ENCODE measurements around the gene KCNH1.

The KCNH1 gene

DNA sequence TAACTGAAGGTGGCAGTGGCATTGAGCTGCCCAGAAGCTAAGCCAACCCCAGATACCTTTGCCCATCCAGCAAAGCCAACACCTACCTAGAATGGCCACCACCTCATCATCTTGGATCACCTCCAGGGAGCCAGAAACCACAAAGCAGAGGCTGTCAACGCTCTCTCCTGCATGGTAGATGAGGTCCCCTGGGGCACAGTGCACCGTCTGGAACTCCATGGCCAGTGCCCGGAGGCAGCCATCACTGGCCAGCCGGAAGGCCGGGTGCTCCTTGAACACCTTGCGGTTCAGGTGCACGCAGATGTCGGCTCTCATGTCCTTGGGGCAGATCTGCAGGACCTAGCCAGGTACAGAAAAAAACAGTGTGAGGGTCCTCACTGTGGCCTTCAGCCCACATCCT is 336.5 kb downstream of the KCNH1 start:
- DNase-seq (ENCODE audit: low read depth) = no peak

DNA sequence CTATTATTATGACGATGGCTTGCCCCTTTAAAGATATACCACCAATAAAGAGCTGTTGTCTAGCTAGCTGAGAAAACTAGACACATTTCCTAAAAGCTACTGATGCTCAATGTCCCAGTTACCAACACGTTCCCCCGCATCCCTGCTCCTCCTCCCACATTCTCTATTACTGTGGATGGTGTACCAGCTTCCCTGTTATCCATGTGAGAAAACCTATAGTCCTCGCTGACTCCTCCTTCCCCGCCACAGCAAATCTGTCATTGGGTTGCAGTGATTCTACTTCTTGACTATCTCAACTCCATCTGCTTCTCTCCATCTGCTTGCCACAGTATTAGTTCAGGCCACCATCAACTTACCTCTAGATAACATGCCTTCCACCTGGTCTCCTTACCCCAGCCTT is 337.5 kb downstream of the KCNH1 start:
- no peak for DNase-seq (ENCODE audit: low read depth)

DNA sequence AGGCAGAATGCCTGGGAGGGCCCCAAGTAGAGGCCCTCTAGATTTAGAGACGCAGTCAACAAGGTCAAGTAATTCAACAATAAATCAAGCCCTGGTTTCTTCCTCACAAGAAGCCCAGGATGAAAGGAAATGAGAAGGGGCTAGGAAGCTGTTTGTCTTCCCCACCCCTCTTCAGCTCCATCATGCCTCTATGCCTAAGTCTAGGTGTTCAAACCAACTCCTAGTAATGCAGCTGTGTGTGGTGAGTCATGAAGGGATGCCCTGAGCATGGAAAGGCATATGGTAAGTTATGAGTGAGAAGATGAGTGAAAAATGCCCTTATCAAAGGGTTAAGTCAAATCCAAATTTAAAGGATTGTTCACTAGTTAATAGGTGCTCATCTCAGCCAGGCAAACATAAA is 339.5 kb downstream of the KCNH1 start:
- no peak for DNase-seq (ENCODE audit: low read depth)

DNA sequence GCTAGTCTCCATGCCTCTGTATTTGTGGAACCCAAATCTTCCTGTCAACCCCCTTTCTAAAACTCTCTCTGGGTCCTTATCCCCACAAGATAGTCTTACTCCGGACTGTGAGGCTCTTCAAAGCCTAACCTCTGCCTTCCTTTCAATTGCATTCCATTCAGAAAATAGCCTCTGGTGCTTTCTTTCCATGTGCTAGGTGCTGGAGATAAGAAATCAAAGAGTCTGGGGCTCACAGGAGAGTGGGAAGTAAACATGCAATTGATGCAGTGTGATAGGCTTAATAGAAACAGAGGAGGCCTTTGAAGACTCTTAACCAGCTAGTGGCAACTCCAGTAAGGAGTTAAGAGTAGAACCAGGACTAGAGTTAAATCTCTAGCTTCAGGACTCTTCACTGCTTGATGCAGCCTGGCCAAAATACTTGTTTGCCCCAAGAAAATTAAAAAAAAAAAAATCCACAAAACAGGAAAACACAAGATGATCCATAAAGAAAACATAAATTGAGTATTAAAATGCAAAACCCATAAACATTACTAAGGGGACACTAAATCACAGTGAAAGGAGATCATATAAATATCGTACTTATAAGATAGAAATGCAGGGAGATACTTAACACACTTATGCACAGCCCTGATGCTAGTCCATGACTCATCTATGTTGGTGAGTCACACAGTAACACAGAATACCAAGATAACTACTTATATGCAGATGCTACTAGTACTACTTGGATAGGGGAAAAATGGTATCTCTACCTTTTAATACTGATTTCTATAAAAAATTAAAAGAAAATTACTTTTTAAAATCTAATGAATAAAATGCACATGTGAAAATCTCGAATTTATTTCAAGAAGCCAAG is 341.5 kb downstream of the KCNH1 start:
- no peak for DNase-seq (ENCODE audit: low read depth)

DNA sequence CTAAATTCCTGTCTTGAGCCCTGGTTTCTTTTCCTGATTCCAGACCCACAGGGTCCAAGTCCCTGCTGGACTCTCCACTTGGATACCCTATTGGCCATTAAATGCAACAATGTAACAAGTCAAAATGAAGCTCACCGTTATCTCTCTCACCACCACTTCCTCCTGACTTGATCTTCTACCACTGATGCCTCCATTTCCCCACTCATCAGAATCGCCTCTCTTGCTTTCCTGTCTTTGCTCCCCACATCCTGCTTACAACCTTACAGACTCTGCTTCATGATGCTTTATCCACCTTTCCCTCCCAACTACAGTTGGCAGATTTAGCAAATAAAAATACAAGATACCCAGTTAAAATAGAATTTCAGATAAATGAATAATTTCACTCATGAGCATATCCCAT is 343.8 kb downstream of the KCNH1 start:
- DNase-seq (ENCODE audit: low read depth) = no peak

DNA sequence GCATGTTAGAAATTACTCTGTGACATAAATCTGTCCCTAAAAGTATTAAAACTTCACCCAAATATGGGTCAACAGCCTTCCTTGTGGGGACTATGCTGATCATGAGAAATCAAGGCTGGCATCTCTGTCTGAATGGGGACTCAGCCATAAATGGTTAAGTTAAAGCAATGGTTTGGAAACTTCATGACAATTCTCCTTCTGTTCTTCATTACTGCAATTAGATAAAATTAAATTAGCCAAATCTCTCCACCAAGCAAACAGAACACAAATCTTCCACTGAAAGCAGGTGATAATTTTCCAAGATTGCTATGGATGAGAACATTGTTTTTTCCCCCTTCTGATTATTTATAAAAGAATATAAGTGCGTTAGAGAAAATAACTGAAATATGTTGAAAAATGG is 346.1 kb downstream of the KCNH1 start:
- DNase-seq (ENCODE audit: low read depth) = no peak

DNA sequence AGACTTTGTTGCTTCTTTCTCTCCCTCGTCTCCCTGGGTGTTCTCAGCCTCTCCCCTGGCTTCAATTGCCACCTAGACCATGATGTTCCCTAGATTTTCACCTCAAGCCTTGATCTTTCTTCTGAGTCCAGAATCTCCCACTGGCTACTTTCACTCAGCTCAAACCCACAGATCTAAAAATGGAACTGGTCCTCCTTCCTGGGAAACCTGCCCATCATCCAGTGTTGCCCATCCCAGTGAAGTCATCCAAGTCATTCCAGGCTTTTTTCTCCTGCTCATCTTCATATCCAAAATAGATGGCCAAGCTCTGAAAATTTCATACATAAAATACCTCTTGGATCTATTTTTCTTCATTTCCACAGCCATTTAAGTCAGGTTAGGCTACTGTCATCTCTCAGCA is 347.4 kb downstream of the KCNH1 start:
- no peak for DNase-seq (ENCODE audit: low read depth)

DNA sequence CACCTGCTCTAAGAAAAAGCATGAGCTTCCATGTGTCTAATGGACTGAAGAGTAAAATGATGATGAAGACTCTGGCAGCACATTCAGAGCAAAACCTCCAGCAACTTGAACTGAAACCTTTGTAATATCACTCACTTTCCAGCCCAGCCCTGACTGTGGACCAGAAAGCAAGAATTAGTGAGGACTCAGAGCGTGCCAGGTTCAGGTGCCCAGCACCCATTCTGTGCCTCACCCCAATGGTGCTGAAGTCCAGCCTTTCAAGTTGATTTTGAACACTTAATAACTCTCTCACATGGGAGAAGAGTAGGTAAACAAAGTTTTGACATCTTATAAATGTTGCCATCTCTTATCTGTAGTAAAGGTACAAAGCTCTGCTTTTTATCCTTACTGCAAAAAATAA is 350.0 kb downstream of the KCNH1 start:
- no peak for DNase-seq (ENCODE audit: low read depth)

DNA sequence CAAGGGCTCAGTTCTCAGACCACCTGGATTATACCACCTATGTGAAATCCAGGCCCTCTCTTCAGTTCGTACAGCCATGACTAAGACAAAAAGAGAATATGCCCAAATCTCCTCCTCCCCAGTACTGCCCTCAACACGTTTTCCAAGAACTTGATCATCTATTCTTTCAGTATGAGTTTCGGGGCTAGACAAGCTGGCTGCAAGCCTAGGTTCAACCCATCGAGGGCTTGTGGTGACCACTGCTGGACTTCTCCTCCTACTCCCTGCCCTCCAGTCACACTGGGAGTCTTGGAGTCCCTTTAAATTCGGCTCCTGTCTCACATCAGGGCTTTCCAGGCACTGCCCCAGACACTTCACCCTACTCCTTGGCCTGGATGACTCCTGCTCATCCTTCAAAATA is 352.3 kb downstream of the KCNH1 start:
- DNase-seq (ENCODE audit: low read depth) = no peak

DNA sequence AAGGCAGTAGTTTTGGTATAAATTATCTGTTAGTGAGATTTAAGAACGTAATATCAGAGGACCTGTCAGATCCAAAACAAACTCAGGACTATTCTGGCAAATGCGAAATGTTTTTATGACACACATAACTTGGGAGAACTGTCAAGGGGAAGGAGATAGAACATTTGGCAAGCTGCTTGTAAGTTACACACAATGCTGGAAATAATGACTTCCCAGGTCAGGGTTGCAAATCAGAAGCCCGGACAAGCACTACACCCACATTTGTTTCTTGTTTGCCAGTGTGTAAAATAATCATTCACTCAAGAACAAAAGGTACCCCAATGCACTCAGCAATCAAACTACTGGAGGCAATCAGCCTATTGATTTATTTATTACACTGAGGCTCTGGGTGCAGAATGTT is 354.7 kb downstream of the KCNH1 start:
- DNase-seq (ENCODE audit: low read depth) = no peak

DNA sequence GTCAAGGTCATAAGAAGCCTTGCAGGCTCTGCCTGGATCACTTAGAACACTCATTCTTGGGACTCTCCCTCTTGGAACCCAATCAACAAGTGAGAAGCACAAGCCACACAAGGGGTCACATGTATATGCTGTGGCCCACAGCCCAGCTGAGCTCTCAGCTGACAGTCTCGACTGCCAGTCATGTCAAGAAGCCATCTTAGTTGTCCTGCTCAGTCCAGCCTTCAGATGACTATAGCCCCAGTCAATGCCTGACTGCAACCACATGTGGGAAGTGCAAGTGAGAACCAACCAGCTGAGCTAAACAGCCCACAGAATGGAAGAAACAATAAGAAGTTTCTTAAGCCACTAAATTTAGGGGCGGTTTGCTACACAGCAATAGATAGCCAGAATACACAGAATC is 356.0 kb downstream of the KCNH1 start:
- no peak for DNase-seq (ENCODE audit: low read depth)

DNA sequence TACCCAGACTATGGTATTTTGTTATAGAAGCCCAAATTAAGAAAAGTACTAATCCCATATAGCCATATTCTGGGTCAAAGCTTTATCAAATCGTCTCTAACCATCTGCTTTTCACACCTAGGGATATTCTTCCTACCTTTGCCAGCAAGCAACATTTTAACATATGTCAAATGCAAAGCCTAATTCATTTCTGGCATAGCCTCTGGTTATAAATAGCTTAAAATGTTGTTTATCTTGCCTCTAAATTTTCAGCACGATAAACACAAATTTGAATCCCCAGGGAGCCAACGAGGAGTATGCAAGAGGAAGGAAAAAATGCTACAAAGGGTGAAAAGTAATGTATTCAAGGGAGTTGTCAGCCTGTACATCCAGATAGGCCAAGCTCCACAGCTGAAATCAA is 357.2 kb downstream of the KCNH1 start:
- no peak for DNase-seq (ENCODE audit: low read depth)

DNA sequence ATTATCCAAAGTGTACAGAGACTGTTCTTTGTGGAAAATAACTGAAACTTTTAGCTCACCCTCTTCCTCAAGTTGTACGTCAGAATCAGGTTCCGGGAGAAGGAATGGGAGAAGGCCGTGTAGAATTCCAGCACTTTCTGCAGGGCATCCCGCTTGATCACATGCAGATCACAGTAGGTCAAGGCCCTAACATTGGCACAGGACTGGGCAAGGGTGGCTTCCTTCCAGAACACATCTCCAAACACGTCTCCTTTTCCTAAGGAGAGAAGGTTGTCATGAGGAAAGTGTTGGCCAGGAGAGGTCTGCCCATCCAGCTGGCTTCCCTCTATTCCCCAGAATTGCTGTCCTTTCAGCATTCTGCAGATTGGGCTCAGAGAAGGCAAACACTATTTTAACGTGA is 358.7 kb downstream of the KCNH1 start:
- DNase-seq (ENCODE audit: low read depth) = no peak

DNA sequence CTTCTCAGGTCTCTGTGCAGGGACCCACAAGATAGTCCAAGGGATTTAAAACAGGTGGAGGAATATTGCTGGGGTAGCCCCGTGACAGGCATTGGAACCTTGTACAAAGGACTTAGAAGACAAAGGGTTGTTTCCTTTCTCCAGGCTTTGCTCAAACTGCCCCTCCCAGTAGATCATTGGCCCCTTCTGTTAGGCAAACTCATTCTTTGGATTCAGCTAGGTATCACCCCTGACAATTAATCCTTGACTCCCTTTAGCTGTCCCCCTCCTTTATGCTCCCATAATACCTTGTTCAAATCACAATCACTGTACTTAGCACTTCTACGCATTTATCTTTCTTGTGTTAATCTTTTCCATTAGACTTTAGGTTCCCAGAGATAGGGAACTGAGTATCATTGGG is 360.5 kb downstream of the KCNH1 start:
- no peak for DNase-seq (ENCODE audit: low read depth)

DNA sequence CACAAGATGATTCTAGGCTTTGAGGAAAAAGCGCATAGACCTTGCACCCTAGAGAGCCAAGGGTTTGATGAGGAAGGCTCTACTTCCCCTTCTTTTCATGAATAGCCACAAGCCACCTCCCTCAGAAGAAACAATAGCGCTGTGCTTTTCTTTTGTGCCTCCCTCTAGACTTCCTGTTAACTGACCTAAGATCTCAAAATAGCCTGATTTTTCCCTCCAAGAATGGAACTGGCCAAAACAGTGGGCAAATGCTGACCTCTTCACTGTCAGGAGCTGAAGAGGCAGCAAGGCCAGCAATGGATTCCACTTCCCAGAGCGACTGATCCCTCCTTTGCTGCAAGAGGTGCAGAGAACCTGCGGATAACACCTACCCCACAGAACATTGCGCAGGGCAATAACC is 362.8 kb downstream of the KCNH1 start:
- DNase-seq (ENCODE audit: low read depth) = no peak

DNA sequence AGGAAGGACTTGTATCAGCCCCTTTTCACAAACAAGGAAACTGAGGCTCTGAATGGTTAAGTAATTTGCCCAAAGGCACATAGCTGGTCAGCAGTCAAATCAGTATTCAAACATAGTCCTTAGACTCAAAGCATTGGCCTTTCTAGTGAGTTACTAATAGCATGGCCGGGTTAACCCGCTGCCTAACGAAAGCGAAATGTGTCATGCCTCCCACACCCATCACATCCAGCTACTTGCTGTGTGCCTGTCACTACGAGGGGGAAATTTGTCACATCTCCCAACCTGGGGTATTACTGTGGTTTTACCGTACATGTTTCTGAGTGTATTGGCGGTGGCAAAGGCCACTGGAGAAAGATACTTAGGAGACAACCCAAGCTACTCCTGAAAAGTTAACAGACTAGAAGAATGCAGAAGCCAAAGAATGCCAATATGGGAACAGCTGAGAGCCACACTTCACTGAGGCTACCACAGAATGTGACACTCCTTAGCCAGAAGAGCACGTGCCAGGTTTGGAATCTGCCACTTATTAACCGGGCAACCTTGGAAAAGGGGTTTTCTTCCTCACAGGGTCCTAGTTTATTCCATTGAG is 363.5 kb downstream of the KCNH1 start:
- DNase-seq (ENCODE audit: low read depth) = no peak

DNA sequence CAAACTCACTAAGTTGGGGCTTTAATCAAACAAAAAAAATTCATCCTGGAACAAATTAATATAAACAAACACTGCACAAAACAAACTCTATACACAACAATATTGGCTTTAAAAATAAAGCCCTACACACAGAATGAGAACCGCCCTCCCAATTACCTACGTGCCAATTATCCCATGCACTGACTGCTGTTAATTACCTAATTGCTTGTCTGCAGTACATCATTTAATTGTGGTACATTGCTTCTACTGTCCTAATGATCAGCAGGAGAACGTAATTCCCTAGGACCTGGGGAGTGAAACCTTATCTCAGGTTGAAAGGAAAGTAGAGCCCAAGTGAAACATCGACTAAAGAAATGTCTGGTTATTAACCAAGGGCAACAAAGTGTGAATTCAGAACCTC is 364.5 kb downstream of the KCNH1 start:
- DNase-seq (ENCODE audit: low read depth) = no peak

DNA sequence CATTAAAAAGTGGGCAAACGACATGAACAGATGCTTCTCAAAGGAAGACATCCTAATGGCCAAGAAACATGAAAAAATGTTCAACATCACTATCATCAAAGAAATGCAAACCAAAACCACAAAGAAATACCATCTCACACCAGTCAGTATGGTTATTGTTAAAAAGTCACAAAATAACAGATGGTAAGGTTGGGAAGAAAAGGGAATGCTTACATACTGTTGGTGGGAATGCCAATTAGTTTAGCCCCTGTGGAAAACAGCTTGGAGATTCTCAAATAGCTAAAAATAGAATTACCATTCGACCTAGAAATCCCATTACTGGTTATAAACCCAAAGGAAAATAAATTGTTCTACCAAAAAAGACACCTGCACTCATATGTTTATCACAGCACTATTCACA is 369.4 kb downstream of the KCNH1 start:
- no peak for DNase-seq (ENCODE audit: low read depth)

DNA sequence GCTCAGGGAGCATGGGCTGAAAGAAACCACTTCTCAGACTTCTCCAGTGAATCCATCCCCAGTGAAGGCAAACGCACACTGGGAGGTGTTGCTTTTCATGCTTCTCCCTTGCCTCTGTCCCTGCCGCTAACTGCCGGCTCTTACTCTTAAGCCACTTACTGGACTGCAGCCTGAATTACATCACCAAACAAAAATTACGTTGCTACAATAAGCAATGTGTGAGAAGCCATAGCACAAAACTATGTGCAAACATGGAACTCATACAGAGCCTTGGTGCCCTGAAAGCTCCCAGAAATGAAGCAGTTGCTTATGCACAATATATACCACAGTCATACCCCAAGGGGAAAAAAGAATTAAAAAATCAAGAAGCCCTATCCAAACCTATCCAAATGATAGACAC is 375.2 kb downstream of the KCNH1 start:
- no peak for DNase-seq (ENCODE audit: low read depth)

DNA sequence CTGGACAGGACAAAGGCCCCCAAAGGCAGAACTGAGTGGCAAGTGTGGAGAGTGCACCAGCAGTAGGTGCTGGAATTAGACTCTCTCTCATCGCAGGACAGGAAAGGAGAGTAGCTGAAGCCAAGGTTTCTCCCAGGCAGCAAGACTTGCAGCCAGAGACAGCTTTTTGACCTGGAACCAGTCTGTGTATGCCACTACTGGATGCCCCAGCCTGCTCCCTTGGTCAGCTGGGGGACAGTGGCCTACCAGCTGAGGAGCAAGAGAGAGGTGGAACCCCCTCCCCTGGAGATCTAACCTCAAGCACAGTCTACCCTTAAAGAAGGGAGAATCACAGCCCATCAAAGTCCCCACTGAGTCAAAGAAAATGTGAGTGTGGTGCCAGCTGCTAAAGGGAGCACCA is 375.7 kb downstream of the KCNH1 start:
- DNase-seq (ENCODE audit: low read depth) = no peak

DNA sequence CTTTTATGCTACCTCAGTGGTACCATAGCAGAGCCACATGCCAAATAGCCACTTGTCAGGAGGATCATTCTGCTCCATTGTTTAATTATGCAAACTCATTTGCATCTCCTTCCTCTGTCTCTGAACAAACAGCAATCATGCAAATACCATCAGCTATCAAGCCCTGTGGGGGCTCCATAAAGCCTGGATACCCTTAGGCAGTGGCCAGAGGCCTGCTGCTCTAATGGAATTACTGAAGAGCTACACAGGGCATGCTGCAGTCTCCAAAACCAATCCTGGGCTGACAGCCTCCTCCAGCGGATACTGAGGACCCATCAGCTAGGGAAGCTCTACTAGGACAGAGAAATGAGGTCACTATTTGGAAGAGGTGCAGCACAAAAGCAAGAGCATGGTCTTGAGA is 376.3 kb downstream of the KCNH1 start:
- no peak for DNase-seq (ENCODE audit: low read depth)

DNA sequence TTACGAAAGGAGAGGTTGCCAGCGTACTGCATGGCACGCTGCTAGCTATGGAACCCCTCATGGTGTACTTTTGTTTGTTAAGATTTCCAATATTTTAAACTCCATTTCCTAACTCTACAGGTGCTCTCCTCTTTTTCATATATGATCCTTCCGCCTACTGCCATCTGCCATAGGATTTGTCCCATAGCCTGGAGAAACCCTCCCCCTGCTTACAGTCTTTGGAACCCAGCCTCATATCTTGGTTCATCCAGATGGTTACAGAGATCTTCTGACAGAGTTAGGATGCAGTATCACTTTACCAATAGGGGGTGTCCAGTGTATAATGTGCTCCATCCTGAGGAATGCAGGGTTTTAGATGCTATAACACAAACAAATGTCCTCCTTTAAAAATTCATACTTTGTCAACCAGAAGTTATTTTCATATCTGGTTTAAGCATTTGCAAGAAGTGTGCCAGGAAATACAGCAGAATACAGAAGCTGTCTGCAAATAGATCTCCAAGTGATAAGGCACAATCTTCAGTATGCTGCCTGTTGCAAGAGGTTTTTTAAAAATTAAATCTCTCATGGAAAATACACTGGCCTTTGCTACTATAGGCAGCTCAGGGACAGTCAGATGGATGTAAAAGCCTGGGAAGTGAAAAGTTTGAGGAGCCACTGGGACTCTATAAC is 377.8 kb downstream of the KCNH1 start:
- DNase-seq (ENCODE audit: low read depth) = no peak

DNA sequence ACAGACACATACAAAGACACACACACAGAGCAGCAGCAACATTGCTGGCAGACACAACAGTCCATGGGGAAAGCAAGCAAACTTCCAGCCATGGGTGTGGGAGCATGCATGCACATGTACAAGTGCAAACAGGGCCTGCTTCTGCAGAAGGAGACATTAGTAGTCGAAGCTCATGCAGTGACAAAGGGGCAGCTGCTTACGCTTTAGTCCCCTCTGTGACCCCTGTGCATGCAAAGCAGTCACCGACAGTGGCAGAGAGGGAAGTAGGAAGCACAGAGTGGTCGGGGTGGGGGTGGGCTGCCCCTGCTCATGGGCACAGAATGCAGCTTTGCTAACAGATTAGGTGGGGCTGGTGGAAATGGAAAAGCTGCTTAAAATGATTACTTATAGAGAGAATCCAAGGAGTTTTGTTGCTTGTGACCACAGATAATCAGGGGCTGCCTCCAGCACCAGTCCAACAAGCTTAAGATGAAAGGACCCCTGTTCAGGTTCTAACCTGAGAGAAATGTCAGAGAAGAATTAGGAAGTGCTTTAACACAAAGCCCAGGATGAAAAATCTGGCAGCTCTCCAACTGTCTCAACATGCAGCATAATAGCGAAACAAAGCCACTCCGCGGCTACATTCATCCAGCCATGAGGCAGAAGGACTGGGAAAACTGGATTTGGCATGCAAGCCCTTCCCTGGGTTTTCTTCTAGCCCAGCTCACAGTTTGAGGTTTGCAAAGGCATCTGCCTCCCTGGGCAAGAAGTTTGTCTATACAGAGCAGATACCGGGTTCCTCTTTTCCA is 378.9 kb downstream of the KCNH1 start:
- DNase-seq (ENCODE audit: low read depth) = no peak

Data from activated gamma-delta T cell treated with anti-CD3 and anti-CD28 coated beads, Interleukin-2, amount 50 U/mL, for 16 hours (primary cell).